OCI-LY7 (cell line): ENCODE data around the gene MRPS23.

Source experiments
- EZH2phosphoT487 ChIP-seq: fragments of 200-600 bp; sonication (generic); IDR thresholded peaks from 2 replicates; pipeline ENCODE4 v1.6.1; 2018; ENCODE audit warnings: low read depth, borderline replicate concordance, mild to moderate bottlenecking, mixed run types, antibody characterized with exemption, low read length, moderate library complexity, mixed read lengths
- TF ChIP-seq, protein P1 (sequence below): fragments of 200-600 bp; sonication (generic); conservative IDR thresholded peaks from 2 replicates; pipeline ENCODE4 v1.5.1; 2014; ENCODE audit warnings: mild to moderate bottlenecking, antibody characterized with exemption, low read length, moderate library complexity, mixed read lengths

DNA sequence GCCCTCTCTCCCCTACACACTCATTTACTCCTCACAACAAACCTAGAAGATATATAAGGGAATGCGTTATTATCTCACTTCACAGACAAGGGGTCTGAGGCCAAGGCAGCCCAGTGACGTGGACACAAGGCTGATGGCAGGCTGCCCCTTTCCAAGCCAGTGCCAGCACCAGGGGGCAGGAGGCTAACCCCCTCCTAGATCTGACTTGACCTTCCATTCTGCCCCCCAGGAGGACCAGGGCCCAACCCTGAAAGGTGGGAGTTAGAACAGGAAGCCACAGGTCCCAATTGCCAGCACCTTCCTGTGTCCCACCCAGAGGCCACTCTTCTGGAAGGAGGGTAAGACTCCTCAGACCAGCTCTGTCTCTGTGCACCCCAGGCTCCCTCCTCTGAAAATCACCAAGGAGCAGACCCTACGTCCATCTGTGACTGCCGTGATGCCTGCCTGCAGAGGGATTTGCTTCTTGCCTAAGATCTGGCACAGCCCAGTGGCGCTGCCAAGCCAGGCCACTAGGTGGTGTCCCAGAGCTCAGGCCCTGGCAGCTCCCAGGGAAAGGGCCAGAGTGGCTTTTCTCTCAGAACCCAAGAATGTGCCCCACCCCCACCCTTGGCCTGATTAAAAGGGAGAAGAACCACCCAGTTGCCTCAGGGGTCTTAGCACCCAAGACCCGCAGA is 42.4 kb upstream of the MRPS23 start:
- TF ChIP-seq, protein P1, sequence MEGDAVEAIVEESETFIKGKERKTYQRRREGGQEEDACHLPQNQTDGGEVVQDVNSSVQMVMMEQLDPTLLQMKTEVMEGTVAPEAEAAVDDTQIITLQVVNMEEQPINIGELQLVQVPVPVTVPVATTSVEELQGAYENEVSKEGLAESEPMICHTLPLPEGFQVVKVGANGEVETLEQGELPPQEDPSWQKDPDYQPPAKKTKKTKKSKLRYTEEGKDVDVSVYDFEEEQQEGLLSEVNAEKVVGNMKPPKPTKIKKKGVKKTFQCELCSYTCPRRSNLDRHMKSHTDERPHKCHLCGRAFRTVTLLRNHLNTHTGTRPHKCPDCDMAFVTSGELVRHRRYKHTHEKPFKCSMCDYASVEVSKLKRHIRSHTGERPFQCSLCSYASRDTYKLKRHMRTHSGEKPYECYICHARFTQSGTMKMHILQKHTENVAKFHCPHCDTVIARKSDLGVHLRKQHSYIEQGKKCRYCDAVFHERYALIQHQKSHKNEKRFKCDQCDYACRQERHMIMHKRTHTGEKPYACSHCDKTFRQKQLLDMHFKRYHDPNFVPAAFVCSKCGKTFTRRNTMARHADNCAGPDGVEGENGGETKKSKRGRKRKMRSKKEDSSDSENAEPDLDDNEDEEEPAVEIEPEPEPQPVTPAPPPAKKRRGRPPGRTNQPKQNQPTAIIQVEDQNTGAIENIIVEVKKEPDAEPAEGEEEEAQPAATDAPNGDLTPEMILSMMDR, result peak; percentile 94
- no peak for TF ChIP-seq EZH2phosphoT487
